H1 (cell line): ENCODE data around the gene SPOUT1. TPM values are rescaled to one million over a fixed set of nuclear protein-coding genes. Genes with fewer than 3 reads are reported as not detected.

Experiments
- CTCF ChIA-PET: fragments of 300-600 bp; sonication (Branson Sonifier 250); formaldehyde crosslinking; loops from one replicate; lab custom pipeline; 2021; ENCODE audit not compliant: partially characterized antibody; lab: Charles Lee
- POLR2A ChIA-PET: fragments of 300-600 bp; sonication (Branson Sonifier 250); formaldehyde crosslinking; loops from one replicate; lab custom pipeline; 2021; ENCODE audit warnings: inconsistent platforms; ENCODE audit not compliant: partially characterized antibody; lab: Charles Lee
- DNase-seq, 2 experiments: peaks; one replicate each; pipeline versions ENCODE4 v3.0.0 to v3.0.0-alpha.2; 2010 to 2022; ENCODE audit warnings: low spot score in 2 of 2, low read depth in 1 of 2, mixed read lengths in 1 of 2
- FAIRE-seq: peaks from 2 replicates; lab custom pipeline; 2011; peaks lifted over from hg19 to GRCh38; lab: Jason Lieb, UNC
- H2AFZ ChIP-seq: 2 replicates; pipeline ENCODE4 v1.8.1; 2012; ENCODE audit warnings: low read length, inconsistent platforms
- H2AK5ac ChIP-seq: 2 replicates; pipeline ENCODE4 v1.6.1; 2013; ENCODE audit warnings: low read depth, low read length
- H2BK120ac ChIP-seq: replicated peaks from 2 replicates; pipeline ENCODE3; 2013; ENCODE audit warnings: low read depth, low read length, inconsistent platforms
- H2BK12ac ChIP-seq: 2 replicates; pipeline ENCODE4 v1.6.1; 2013; ENCODE audit warnings: low read depth, low read length
- H2BK15ac ChIP-seq: 2 replicates; pipeline ENCODE4 v1.6.1; 2013; ENCODE audit warnings: low read length
- H2BK20ac ChIP-seq: 2 replicates; pipeline ENCODE4 v1.6.1; 2013; ENCODE audit warnings: low read length
- H2BK5ac ChIP-seq: 2 replicates; pipeline ENCODE4 v1.6.1; 2013; ENCODE audit warnings: low read depth, low read length
- H3K14ac ChIP-seq: 2 replicates; pipeline ENCODE4 v1.6.1; 2013; ENCODE audit warnings: inconsistent platforms; ENCODE audit not compliant: insufficient read length
- H3K18ac ChIP-seq: 2 replicates; pipeline ENCODE4 v1.6.1; 2013; ENCODE audit warnings: low read length; ENCODE audit errors: extremely low read depth
- H3K23ac ChIP-seq: 2 replicates; pipeline ENCODE4 v1.6.1; 2013; ENCODE audit warnings: inconsistent platforms; ENCODE audit not compliant: insufficient read length
- H3K23me2 ChIP-seq: 2 replicates; pipeline ENCODE4 v1.6.1; 2013; ENCODE audit warnings: low read depth, low read length
- H3K27ac ChIP-seq: 2 replicates; pipeline ENCODE4 v1.6.1; 2011; ENCODE audit warnings: low read depth, low read length, inconsistent platforms
- H3K27me3 ChIP-seq, 4 experiments: replicated peaks in 1 of 4; 1 replicate in 1 of 4; 2 replicates in 3 of 4; pipeline versions ENCODE4 v1.6.1 to v1.8.1; 2011 to 2013; ENCODE audit warnings: low read length in 3 of 4, mild to moderate bottlenecking in 3 of 4, inconsistent platforms in 2 of 4, mixed read lengths in 2 of 4, moderate library complexity in 1 of 4; ENCODE audit not compliant: control insufficient read depth in 3 of 4, insufficient read depth in 3 of 4; ENCODE audit errors: extremely low read depth in 1 of 4
- H3K36me3 ChIP-seq, 4 experiments: 2 replicates each; pipeline versions ENCODE4 v1.6.1 to v1.8.1; 2011 to 2013; ENCODE audit warnings: mild to moderate bottlenecking in 4 of 4, low read length in 3 of 4, moderate library complexity in 2 of 4, control low read depth in 1 of 4, inconsistent platforms in 1 of 4; ENCODE audit not compliant: insufficient read depth in 4 of 4, control insufficient read depth in 2 of 4
- H3K4ac ChIP-seq: replicated peaks from 2 replicates; pipeline ENCODE3; 2013; ENCODE audit warnings: low read length, low read depth, mixed read lengths, inconsistent platforms; ENCODE audit not compliant: insufficient read length
- H3K4me1 ChIP-seq, 4 experiments: replicated peaks in 1 of 4; 1 replicate in 1 of 4; 2 replicates in 3 of 4; pipeline versions ENCODE4 v1.6.1 to v1.8.1; 2011 to 2013; ENCODE audit warnings: low read length in 3 of 4, inconsistent platforms in 2 of 4, mixed read lengths in 1 of 4; ENCODE audit not compliant: insufficient read depth in 4 of 4, control insufficient read depth in 3 of 4
- H3K4me2 ChIP-seq, 2 experiments: 2 replicates each; pipeline versions ENCODE4 v1.6.1 to v1.8.1; 2011 to 2013; ENCODE audit warnings: low read depth in 2 of 2, low read length in 2 of 2, control low read depth in 1 of 2, inconsistent platforms in 1 of 2, mild to moderate bottlenecking in 1 of 2; ENCODE audit not compliant: insufficient read depth in 1 of 2
- H3K4me3 ChIP-seq, 4 experiments: fragments of 200-600, 300-600 bp in 1 of 4; sonication (generic), shearing (Covaris generic), sonication (Bioruptor Twin) in 1 of 4; 2 replicates each; pipeline versions ENCODE4 v1.5.1 to v1.8.1; 2011 to 2016; ENCODE audit warnings: low read length in 4 of 4, low read depth in 3 of 4, control low read depth in 2 of 4, inconsistent platforms in 2 of 4, mild to moderate bottlenecking in 2 of 4, mixed read lengths in 1 of 4, moderate library complexity in 1 of 4; ENCODE audit not compliant: insufficient read depth in 2 of 4; ENCODE audit errors: extremely low read depth in 1 of 4
- H3K56ac ChIP-seq: replicated peaks from 2 replicates; pipeline ENCODE3; 2013; ENCODE audit warnings: low read depth, mild to moderate bottlenecking, mixed read lengths, low read length, inconsistent platforms; ENCODE audit not compliant: insufficient read length
- H3K79me1 ChIP-seq: 2 replicates; pipeline ENCODE4 v1.6.1; 2013; ENCODE audit warnings: low read depth, low read length, control low read depth
- H3K79me2 ChIP-seq, 2 experiments: 2 replicates each; pipeline versions ENCODE4 v1.6.1 to v1.8.1; 2012 to 2013; ENCODE audit warnings: low read length in 2 of 2, mild to moderate bottlenecking in 2 of 2, inconsistent platforms in 1 of 2; ENCODE audit not compliant: insufficient read depth in 2 of 2, control insufficient read depth in 1 of 2
- H3K9ac ChIP-seq, 4 experiments: replicated peaks in 1 of 4; 1 replicate in 1 of 4; 2 replicates in 3 of 4; pipeline versions ENCODE4 v1.6.1 to v1.8.1; 2011 to 2013; ENCODE audit warnings: low read depth in 3 of 4, low read length in 3 of 4, control low read depth in 2 of 4, mild to moderate bottlenecking in 2 of 4, moderate library complexity in 2 of 4, inconsistent platforms in 1 of 4; ENCODE audit errors: extremely low read depth in 1 of 4
- H3K9me3 ChIP-seq, 2 experiments: 2 replicates each; pipeline versions ENCODE4 v1.6.1 to v1.8.1; 2012 to 2013; ENCODE audit warnings: mild to moderate bottlenecking in 2 of 2, moderate library complexity in 2 of 2, control low read depth in 1 of 2, inconsistent platforms in 1 of 2, low read depth in 1 of 2, low read length in 1 of 2, mixed read lengths in 1 of 2; ENCODE audit not compliant: insufficient read depth in 2 of 2
- H4K20me1 ChIP-seq, 2 experiments: replicated peaks in 1 of 2; 2 replicates each; pipeline versions ENCODE3 to v1.8.1; 2011 to 2013; ENCODE audit warnings: inconsistent platforms in 2 of 2, low read length in 2 of 2, mild to moderate bottlenecking in 1 of 2; ENCODE audit not compliant: insufficient read depth in 2 of 2, control insufficient read depth in 1 of 2
- H4K5ac ChIP-seq: 2 replicates; pipeline ENCODE4 v1.6.1; 2013; ENCODE audit warnings: low read length, low read depth, mixed read lengths, inconsistent platforms; ENCODE audit not compliant: insufficient read length
- H4K8ac ChIP-seq: 2 replicates; pipeline ENCODE4 v1.8.0; 2013; ENCODE audit warnings: mild to moderate bottlenecking, moderate library complexity, low read length, inconsistent platforms; ENCODE audit not compliant: insufficient read depth; ENCODE audit errors: extremely low read depth
- H4K91ac ChIP-seq: replicated peaks from 2 replicates; pipeline ENCODE3; 2013; ENCODE audit warnings: low read length, mixed read lengths, inconsistent platforms; ENCODE audit not compliant: insufficient read length
- MAX ChIP-seq: IDR thresholded peaks from 2 replicates; pipeline ENCODE4 v1.6.1; 2012; ENCODE audit warnings: inconsistent platforms
- NANOG ChIP-seq: IDR thresholded peaks from 2 replicates; pipeline ENCODE4 v1.6.1; 2011; ENCODE audit warnings: low read length, low read depth, mild to moderate bottlenecking, inconsistent platforms; ENCODE audit not compliant: insufficient read depth, poor library complexity, severe bottlenecking
- NRF1 ChIP-seq: IDR thresholded peaks from 2 replicates; pipeline ENCODE4 v1.6.1; 2011; ENCODE audit warnings: mild to moderate bottlenecking, low read depth, low read length, improper control_type of control experiment
- WGBS, 2 experiments: shearing (Covaris generic) in 1 of 2; methylation state at CpG; one replicate each; pipeline versions ENCODE4 v1.1.6 to v1.1.7; 2013 to 2015; ENCODE audit warnings: low lambda C conversion rate in 2 of 2, mixed read lengths in 2 of 2, inconsistent platforms in 1 of 2, low coverage in 1 of 2, missing lambda C conversion rate in 1 of 2; ENCODE audit not compliant: insufficient replicate concordance in 2 of 2, insufficient coverage in 1 of 2, insufficient read length in 1 of 2; ENCODE audit errors: extremely low coverage in 1 of 2, missing lambda C conversion rate in 1 of 2; 5-methylcytosine and 5-hydroxymethylcytosine counted together
- polyA plus RNA-seq, 7 experiments: library from polyadenylated mRNA; depleted of rRNA in 3 of 7; stranded (reverse) in 5 of 7; unstranded in 2 of 7; fragments of >200 nt in 5 of 7; fragments of 200-250 nt in 2 of 7; gene quantifications; 1 replicate in 5 of 7; 2 replicates in 1 of 7; 4 replicates in 1 of 7; pipeline versions ENCODE4 v1.2.1 to v1.2.3, GENCODE V29; 2011 to 2013; ENCODE audit warnings: missing spikeins in 2 of 7, mixed read lengths in 2 of 7
- total RNA-seq: library from RNA; stranded (reverse); fragmentation: NEBNext Ultra II Directional; extraction: Animal tissue kit (Norgen Biotek cat#: 25700); gene quantifications from 2 replicates; pipeline ENCODE4 v1.2.1, GENCODE V29; 2021

Gene SPOUT1
- total and polyA plus RNA-seq, 2 of the 8 experiments (the other 6 are each of a cell fraction or from before 2014, with no cell fraction given), result 69.2 to 77.8 TPM

- Histone ChIP-seq H3K79me1 (no peaks in the 10 kb centered on the region), H3K4me2 (no peak overlapping the region), H4K8ac (no peak overlapping the region), H3K27ac (no peak overlapping the region), H3K56ac (no peak overlapping the region), H3K79me2 (no peaks in the 10 kb centered on the region), H3K18ac (no peak overlapping the region), H2BK15ac (no peak overlapping the region), H3K4ac (no peak overlapping the region), H3K9me3 (peaks cover 0 to 7% of the 10 kb centered on the region in 2 experiments; a peak in 1 of 4 replicates), H2BK120ac (no peak overlapping the region), H3K27me3 (no peaks in the 10 kb centered on the region), H3K14ac (no peak overlapping the region), H3K23ac (no peak overlapping the region), H2BK12ac (no peak overlapping the region), H3K23me2 (no peaks in the 10 kb centered on the region), H3K9ac (no peak overlapping the region; a peak in 1 of 7 replicates), H2AFZ (no peak overlapping the region), H3K36me3 (no peaks in the 10 kb centered on the region), H3K4me1 (no peaks in the 10 kb centered on the region), H2BK20ac (no peak overlapping the region), H4K5ac (no peak overlapping the region), H2BK5ac (no peak overlapping the region), H2AK5ac (no peak overlapping the region), H4K91ac (no peak overlapping the region), H4K20me1 (no peaks in the 10 kb centered on the region), H3K4me3 (no peak overlapping the region)
- ChIA-PET POLR2A (interaction anchor here (1.5 kb wide), 2 partner anchors 10 to 79 kb away, joined by 3 to 4 read pairs; partner anchors contain the start of genes PKN3 and ZER1), CTCF (interaction anchor here (0.9 to 1.6 kb wide), 5 partner anchors 8 to 26 kb away, joined by 3 to 5 read pairs (median 4); no protein-coding TSS in a partner anchor)
- FAIRE-seq (no peak), DNase-seq (no peak)
- no peak for TF ChIP-seq MAX
- no peak for TF ChIP-seq NANOG
- no peak for TF ChIP-seq NRF1
- 84% methylated on average over 7 of the region's 7 CpGs; no CpG with 5 or more reads in 1 of the 2 experiments for WGBS, 2 experiments
These were observed 48.2 kb downstream of the SPOUT1 start for GRCh38 chr9:128781187-128782070.
